Stimulated activated CD4-positive, alpha-beta T cell treated with anti-CD3 and anti-CD28 coated beads, TNF-alpha, amount 100 ng/mL, for 1 hour (primary cell): ENCODE measurements around the gene NAV2.

Experiments used
- DNase-seq, 3 donors: peaks; one replicate each; pipeline ENCODE4 v3.0.0-alpha.2; 2020; ENCODE audit warnings: low read depth in 3 of 3, low spot score in 1 of 3

NAV2 gene

GRCh38 chr11:20048246-20048645, 335.6 kb downstream of the NAV2 start:
- DNase-seq, result no peak

- DNase-seq, result no peak
These were observed 336.1 kb downstream of the NAV2 start for GRCh38 chr11:20048707-20049106.

- no peak for DNase-seq
These were observed 336.6 kb downstream of the NAV2 start for GRCh38 chr11:20049231-20049630.

GRCh38 chr11:20050048-20050447, 337.4 kb downstream of the NAV2 start:
- no peak for DNase-seq

- DNase-seq, result no peak
These were observed 338.1 kb downstream of the NAV2 start for GRCh38 chr11:20050551-20051333.

GRCh38 chr11:20051469-20052399, 339.1 kb downstream of the NAV2 start:
- DNase-seq, result no peak

GRCh38 chr11:20053572-20053971, 340.9 kb downstream of the NAV2 start:
- no peak for DNase-seq

- no peak for DNase-seq
These were observed 341.9 kb downstream of the NAV2 start for GRCh38 chr11:20054584-20054983.

- DNase-seq, result no peak
These were observed 342.7 kb downstream of the NAV2 start for GRCh38 chr11:20055312-20055711.

- DNase-seq, result no peak
These were observed 343.7 kb downstream of the NAV2 start for GRCh38 chr11:20056109-20056949.

GRCh38 chr11:20056950-20057943, 344.6 kb downstream of the NAV2 start:
- DNase-seq, result no peak

GRCh38 chr11:20058749-20059458, 346.3 kb downstream of the NAV2 start:
- no peak for DNase-seq

- no peak for DNase-seq
These were observed 347.0 kb downstream of the NAV2 start for GRCh38 chr11:20059587-20060021.

- DNase-seq, result no peak
These were observed 347.5 kb downstream of the NAV2 start for GRCh38 chr11:20060181-20060580.

- DNase-seq, result no peak
These were observed 348.1 kb downstream of the NAV2 start for GRCh38 chr11:20060647-20061205.

- no peak for DNase-seq
These were observed 349.1 kb downstream of the NAV2 start for GRCh38 chr11:20061776-20062175.

- no peak for DNase-seq
These were observed 352.3 kb downstream of the NAV2 start for GRCh38 chr11:20064961-20065405.

- no peak for DNase-seq
These were observed 352.8 kb downstream of the NAV2 start for GRCh38 chr11:20065406-20065805.
